Measurements from ENCODE around the gene CHD9NB. TPM values are rescaled to one million over a fixed set of nuclear protein-coding genes. Genes with fewer than 3 reads are reported as not detected.
A peak's percentile ranks its signal among the peaks of the same experiment; 100 is the strongest.

The CHD9NB gene
- total and polyA plus RNA-seq, 9 donors: 1.3 to 3.2 (median 1.8) TPM

GRCh38 chr16:53035176-53035942 is 17.3 kb downstream of the CHD9NB start:
- DNase-seq: no peak
- no peaks in the 10 kb centered on the region for H3K36me3 ChIP-seq (ENCODE audit: control insufficient read depth, insufficient read depth, low read length)
- no peaks in the 10 kb centered on the region for H3K27me3 ChIP-seq (ENCODE audit: control insufficient read depth, insufficient read depth, low read length)

GRCh38 chr16:53034306-53034705 is 18.4 kb downstream of the CHD9NB start:
- no peak for DNase-seq
- no peaks in the 10 kb centered on the region for H3K4me1 ChIP-seq (ENCODE audit: control insufficient read depth, insufficient read depth, low read length)
- H3K27me3 ChIP-seq (ENCODE audit: control insufficient read depth, insufficient read depth, low read length): no peaks in the 10 kb centered on the region
- WGBS (ENCODE audit: insufficient coverage): 100% methylated on average over 1 of the region's 6 CpGs
- H3K27ac ChIP-seq (ENCODE audit: low read length): no peak overlapping the region
- no peaks in the 10 kb centered on the region for H3K9me3 ChIP-seq (replicated peaks; ENCODE audit: control insufficient read depth, low read depth, low read length)
- no peaks in the 10 kb centered on the region for H3K36me3 ChIP-seq (ENCODE audit: control insufficient read depth, insufficient read depth, low read length)
- no peak overlapping the region for H3K4me3 ChIP-seq (ENCODE audit: low read length)

More at GRCh38 chr16:53035176-53035942, 17.3 kb downstream of the CHD9NB start:
- H3K4me3 ChIP-seq (ENCODE audit: low read length): no peak overlapping the region
- H3K27ac ChIP-seq (ENCODE audit: low read length): no peak overlapping the region
- WGBS (ENCODE audit: insufficient coverage): 67% methylated on average over 1 of the region's 3 CpGs
- H3K9me3 ChIP-seq (replicated peaks; ENCODE audit: control insufficient read depth, low read depth, low read length): no peaks in the 10 kb centered on the region
- no peaks in the 10 kb centered on the region for H3K4me1 ChIP-seq (ENCODE audit: control insufficient read depth, insufficient read depth, low read length)

DNA sequence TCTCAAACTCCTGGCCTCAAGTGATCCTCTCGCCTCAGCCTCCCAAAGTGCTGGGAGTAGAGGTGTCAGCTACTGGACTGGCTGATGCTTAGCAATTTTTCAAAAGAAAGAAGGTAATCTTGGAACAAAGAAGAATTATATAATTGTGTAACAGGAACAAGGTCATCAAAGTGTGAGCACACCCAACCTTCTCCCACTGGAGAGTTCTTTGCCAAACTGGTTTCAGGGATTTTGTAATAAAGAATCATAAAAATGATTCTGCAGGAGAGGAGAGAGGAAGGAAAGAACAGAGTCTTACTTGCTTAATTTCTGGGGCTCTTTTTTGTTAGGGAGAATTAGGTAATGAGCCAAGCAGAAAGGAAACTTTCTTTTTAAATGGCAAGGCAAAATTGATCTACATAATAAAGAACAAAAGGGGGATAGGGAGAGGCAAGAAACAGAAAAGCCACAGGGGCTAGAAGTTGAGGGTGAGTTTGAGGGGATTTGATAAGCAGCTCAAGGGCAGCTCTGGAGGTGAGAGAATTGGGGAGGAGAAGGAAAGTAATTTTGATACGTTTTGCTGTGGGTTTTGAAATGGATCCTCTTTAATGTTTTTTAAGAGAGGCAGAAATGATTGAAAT is 21.3 kb downstream of the CHD9NB start:
- Histone ChIP-seq H3K9me3 (replicated peaks; ENCODE audit: control insufficient read depth, low read depth, low read length) (no peaks in the 10 kb centered on the region), H3K4me1 (ENCODE audit: control insufficient read depth, insufficient read depth, low read length) (no peaks in the 10 kb centered on the region), H3K4me3 (ENCODE audit: low read length) (no peak overlapping the region), H3K27me3 (ENCODE audit: control insufficient read depth, insufficient read depth, low read length) (no peaks in the 10 kb centered on the region), H3K36me3 (ENCODE audit: control insufficient read depth, insufficient read depth, low read length) (no peaks in the 10 kb centered on the region), H3K27ac (ENCODE audit: low read length) (no peak overlapping the region)
- 10% methylated on average over 1 of the region's 2 CpGs for WGBS (ENCODE audit: insufficient coverage)
- DNase-seq: no peak

- 75% methylated on average over 2 of the region's 3 CpGs for WGBS (ENCODE audit: insufficient coverage)
- no peaks in the 10 kb centered on the region for H3K27me3 ChIP-seq (ENCODE audit: control insufficient read depth, insufficient read depth, low read length)
- H3K4me1 ChIP-seq (ENCODE audit: control insufficient read depth, insufficient read depth, low read length): no peaks in the 10 kb centered on the region
- H3K9me3 ChIP-seq (replicated peaks; ENCODE audit: control insufficient read depth, low read depth, low read length): no peaks in the 10 kb centered on the region
- H3K27ac ChIP-seq (ENCODE audit: low read length): no peak overlapping the region
- no peaks in the 10 kb centered on the region for H3K36me3 ChIP-seq (ENCODE audit: control insufficient read depth, insufficient read depth, low read length)
- H3K4me3 ChIP-seq (ENCODE audit: low read length): no peak overlapping the region
- no peak for DNase-seq
Observed at GRCh38 chr16:53029971-53030370, 22.7 kb downstream of the CHD9NB start.

GRCh38 chr16:53024045-53024444 is 28.7 kb downstream of the CHD9NB start:
- Histone ChIP-seq H3K36me3 (ENCODE audit: control insufficient read depth, insufficient read depth, low read length) (no peaks in the 10 kb centered on the region), H3K9me3 (replicated peaks; ENCODE audit: control insufficient read depth, low read depth, low read length) (no peaks in the 10 kb centered on the region), H3K4me3 (ENCODE audit: low read length) (no peak overlapping the region), H3K27me3 (ENCODE audit: control insufficient read depth, insufficient read depth, low read length) (no peaks in the 10 kb centered on the region), H3K4me1 (ENCODE audit: control insufficient read depth, insufficient read depth, low read length) (no peaks in the 10 kb centered on the region), H3K27ac (ENCODE audit: low read length) (no peak overlapping the region)
- WGBS (ENCODE audit: insufficient coverage): 98% methylated on average over 4 of the region's 4 CpGs
- DNase-seq: no peak

DNA sequence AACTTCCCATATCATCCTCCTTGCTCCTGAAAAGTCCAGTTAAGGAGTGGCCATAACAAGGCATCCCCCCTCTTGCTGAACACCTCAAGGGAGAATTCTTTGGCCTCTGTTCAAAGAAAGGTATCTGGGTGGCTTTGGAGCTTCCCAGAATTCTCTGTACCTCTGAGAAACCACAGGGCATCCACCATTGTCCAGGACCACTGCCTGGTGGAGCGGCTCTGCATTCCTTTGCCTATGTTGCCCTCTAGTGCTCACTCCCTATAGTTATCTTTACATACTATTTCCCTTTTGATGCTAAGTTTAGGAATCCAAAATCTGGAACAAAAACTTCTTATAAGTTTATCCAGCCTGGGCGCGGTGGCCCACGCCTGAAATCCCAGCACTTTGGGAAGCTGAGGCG is 30.3 kb downstream of the CHD9NB start:
- Histone ChIP-seq H3K27me3 (ENCODE audit: control insufficient read depth, insufficient read depth, low read length) (no peaks in the 10 kb centered on the region), H3K27ac (ENCODE audit: low read length) (no peak overlapping the region), H3K4me1 (ENCODE audit: control insufficient read depth, insufficient read depth, low read length) (no peaks in the 10 kb centered on the region), H3K4me3 (ENCODE audit: low read length) (no peak overlapping the region), H3K9me3 (replicated peaks; ENCODE audit: control insufficient read depth, low read depth, low read length) (no peaks in the 10 kb centered on the region), H3K36me3 (ENCODE audit: control insufficient read depth, insufficient read depth, low read length) (no peaks in the 10 kb centered on the region)
- DNase-seq: peak; percentile 77
- WGBS (ENCODE audit: insufficient coverage): 0% methylated on average over 1 of the region's 5 CpGs

- Histone ChIP-seq H3K27me3 (ENCODE audit: control insufficient read depth, insufficient read depth, low read length) (no peaks in the 10 kb centered on the region), H3K36me3 (ENCODE audit: control insufficient read depth, insufficient read depth, low read length) (no peaks in the 10 kb centered on the region), H3K9me3 (replicated peaks; ENCODE audit: control insufficient read depth, low read depth, low read length) (no peaks in the 10 kb centered on the region), H3K27ac (ENCODE audit: low read length) (no peak overlapping the region), H3K4me3 (ENCODE audit: low read length) (no peak overlapping the region), H3K4me1 (ENCODE audit: control insufficient read depth, insufficient read depth, low read length) (no peaks in the 10 kb centered on the region)
- 56% methylated on average over 1 of the region's 2 CpGs for WGBS (ENCODE audit: insufficient coverage)
- no peak for DNase-seq
Observed at GRCh38 chr16:53018834-53019416, 33.8 kb downstream of the CHD9NB start.

DNA sequence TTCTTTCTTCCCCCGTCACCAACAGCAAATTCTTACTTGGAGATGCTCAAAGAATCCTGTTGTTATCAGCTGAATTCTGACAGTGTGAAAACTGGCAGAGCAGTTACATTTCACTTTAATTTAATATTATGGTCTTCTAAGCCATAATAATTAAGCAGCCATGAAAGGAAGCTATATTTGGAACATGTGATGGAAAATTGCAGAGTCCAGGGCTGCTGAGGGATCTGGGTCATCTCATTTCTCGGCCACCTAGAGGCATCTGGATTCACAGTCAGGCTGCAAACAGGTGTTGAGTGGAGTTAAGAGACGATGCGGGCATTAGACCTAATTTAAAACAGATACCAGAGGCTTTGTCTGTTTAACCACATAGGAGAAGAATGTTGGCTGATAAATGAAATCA is 38.4 kb downstream of the CHD9NB start:
- H3K4me3 ChIP-seq (ENCODE audit: low read length): no peak overlapping the region
- no peaks in the 10 kb centered on the region for H3K27me3 ChIP-seq (ENCODE audit: control insufficient read depth, insufficient read depth, low read length)
- no peaks in the 10 kb centered on the region for H3K9me3 ChIP-seq (replicated peaks; ENCODE audit: control insufficient read depth, low read depth, low read length)
- no peak for DNase-seq
- H3K4me1 ChIP-seq (ENCODE audit: control insufficient read depth, insufficient read depth, low read length): no peaks in the 10 kb centered on the region
- H3K27ac ChIP-seq (ENCODE audit: low read length): no peak overlapping the region
- no peaks in the 10 kb centered on the region for H3K36me3 ChIP-seq (ENCODE audit: control insufficient read depth, insufficient read depth, low read length)
- 33% methylated on average over 3 of the region's 4 CpGs for WGBS (ENCODE audit: insufficient coverage)

DNA sequence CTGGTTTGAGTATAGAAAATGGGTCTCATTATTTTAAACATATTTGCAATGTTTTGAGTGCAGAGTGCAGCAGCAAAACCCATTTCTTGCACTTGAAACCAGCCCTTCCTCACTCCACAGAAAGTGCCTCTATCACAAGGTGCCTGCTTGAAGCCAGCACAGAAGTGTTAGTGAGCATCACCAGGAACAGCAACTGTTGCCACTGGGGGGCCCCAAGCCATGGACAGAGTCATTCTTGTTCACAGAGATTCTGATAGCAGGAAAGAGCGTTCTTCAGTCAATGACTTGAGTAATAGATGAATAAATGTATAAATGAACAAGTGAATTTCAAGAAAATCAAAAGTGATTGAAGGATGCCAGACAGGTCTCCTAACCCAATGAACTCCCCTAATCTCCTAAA is 45.6 kb downstream of the CHD9NB start:
- Histone ChIP-seq H3K4me3 (ENCODE audit: low read length) (no peak overlapping the region), H3K27ac (ENCODE audit: low read length) (no peak overlapping the region), H3K4me1 (ENCODE audit: control insufficient read depth, insufficient read depth, low read length) (no peaks in the 10 kb centered on the region), H3K36me3 (ENCODE audit: control insufficient read depth, insufficient read depth, low read length) (no peaks in the 10 kb centered on the region), H3K9me3 (replicated peaks; ENCODE audit: control insufficient read depth, low read depth, low read length) (no peaks in the 10 kb centered on the region), H3K27me3 (ENCODE audit: control insufficient read depth, insufficient read depth, low read length) (no peaks in the 10 kb centered on the region)
- WGBS (ENCODE audit: insufficient coverage): no CpG with 5 or more reads among the region's 1 CpG
- no peak for DNase-seq

- H3K4me1 ChIP-seq (ENCODE audit: control insufficient read depth, insufficient read depth, low read length): no peaks in the 10 kb centered on the region
- WGBS (ENCODE audit: insufficient coverage): 89% methylated on average over 1 of the region's 1 CpG
- H3K4me3 ChIP-seq (ENCODE audit: low read length): no peak overlapping the region
- H3K36me3 ChIP-seq (ENCODE audit: control insufficient read depth, insufficient read depth, low read length): no peaks in the 10 kb centered on the region
- no peaks in the 10 kb centered on the region for H3K9me3 ChIP-seq (replicated peaks; ENCODE audit: control insufficient read depth, low read depth, low read length)
- no peaks in the 10 kb centered on the region for H3K27me3 ChIP-seq (ENCODE audit: control insufficient read depth, insufficient read depth, low read length)
- H3K27ac ChIP-seq (ENCODE audit: low read length): no peak overlapping the region
- no peak for DNase-seq
Observed at GRCh38 chr16:52997922-52998321, 54.8 kb downstream of the CHD9NB start.

All from muscle of leg (tissue), 11 donors.